GM12891 (cell line): ENCODE data around the gene TIMELESS.

Experiments used
- PAX5 ChIP-seq: IDR thresholded peaks from 2 replicates; pipeline ENCODE4 v1.6.1; 2011; ENCODE audit warnings: low read length, moderate library complexity, mild to moderate bottlenecking; ENCODE audit not compliant: insufficient read depth, severe bottlenecking
- POLR2A ChIP-seq: IDR thresholded peaks from 2 replicates; pipeline ENCODE4 v1.6.1; 2011; ENCODE audit warnings: low read depth, low read length, control low read depth
- POLR2AphosphoS5 ChIP-seq: IDR thresholded peaks from 2 replicates; pipeline ENCODE4 v1.6.1; 2011; ENCODE audit warnings: low read depth, low read length, control low read depth
- POU2F2 ChIP-seq: IDR thresholded peaks from 2 replicates; pipeline ENCODE4 v1.6.1; 2011; ENCODE audit warnings: low read depth, mild to moderate bottlenecking, control low read depth, low read length, moderate library complexity
- SPI1 ChIP-seq: IDR thresholded peaks from 2 replicates; pipeline ENCODE4 v1.6.1; 2011; ENCODE audit warnings: low read depth, low read length, control low read depth
- TAF1 ChIP-seq: IDR thresholded peaks from 2 replicates; pipeline ENCODE4 v1.6.1; 2011; ENCODE audit warnings: low read depth, low read length, control low read depth

DNA sequence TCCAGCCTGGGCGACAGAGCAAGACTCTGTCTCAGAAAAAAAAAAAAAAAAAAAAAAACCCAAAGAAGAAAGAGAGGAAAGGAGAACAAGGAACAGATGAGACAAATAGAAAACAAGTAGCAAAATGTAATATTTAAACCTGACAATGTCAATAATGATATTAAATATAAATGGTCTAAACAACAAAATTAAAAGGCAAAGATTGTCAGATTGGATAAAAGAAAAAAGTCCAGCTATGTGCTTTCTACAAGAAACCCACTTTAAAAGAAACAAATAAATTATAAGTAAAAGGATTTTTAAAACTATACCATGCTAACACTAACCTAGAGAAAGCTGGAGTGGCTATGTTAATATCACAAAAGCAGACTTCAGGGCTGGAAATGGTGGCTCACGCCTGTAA is 56.9 kb downstream of the TIMELESS start:
- TF ChIP-seq POLR2AphosphoS5 (no peak), POLR2A (no peak), SPI1 (no peak), TAF1 (no peak), PAX5 (no peak), POU2F2 (no peak)
